Measurements from ENCODE around the gene NPLOC4.

Gene NPLOC4

GRCh38 chr17:81641825-81642489, 5.0 kb upstream of the NPLOC4 start:
- ChIA-PET CTCF (no interaction called here), POLR2A (no interaction called here)
- no peak for DNase-seq (ENCODE audit: extremely low spot score)
- TF ChIP-seq CTCF (IDR thresholded peaks at IDR 0.05; ENCODE audit: control extremely low read depth, extremely low read depth, low read depth, missing control alignments): no peak

GRCh38 chr17:81640011-81640410, 3.1 kb upstream of the NPLOC4 start:
- POLR2A ChIA-PET: interaction anchor here (0.7 kb wide), 1 partner anchor 8 kb away, joined by 6 read pairs; no protein-coding TSS in a partner anchor
- no peak for TF ChIP-seq CTCF (IDR thresholded peaks at IDR 0.05; ENCODE audit: control extremely low read depth, extremely low read depth, low read depth, missing control alignments)
- CTCF ChIA-PET: no interaction called here
- no peak for DNase-seq (ENCODE audit: extremely low spot score)

- CTCF ChIA-PET: interaction anchor here (1.1 kb wide), 1 partner anchor 13 kb away, joined by 3 read pairs; no protein-coding TSS in a partner anchor
- no peak for TF ChIP-seq CTCF (IDR thresholded peaks at IDR 0.05; ENCODE audit: control extremely low read depth, extremely low read depth, low read depth, missing control alignments)
Observed at GRCh38 chr17:81638683-81639082, 1.8 kb upstream of the NPLOC4 start.

GRCh38 chr17:81635973-81636504, 873 bp downstream of the NPLOC4 start:
- no peak for TF ChIP-seq CTCF (IDR thresholded peaks at IDR 0.05; ENCODE audit: control extremely low read depth, extremely low read depth, low read depth, missing control alignments)
- no peak for DNase-seq (ENCODE audit: extremely low spot score)
- CTCF ChIA-PET: interaction anchor here (1.9 kb wide), 1 partner anchor 34 kb away, joined by 4 read pairs; no protein-coding TSS in a partner anchor
- POLR2A ChIA-PET: interaction anchor here (0.7 kb wide), 2 partner anchors 17 to 19 kb away, joined by 3 to 5 read pairs; no protein-coding TSS in a partner anchor

More at GRCh38 chr17:81638683-81639082, 1.8 kb upstream of the NPLOC4 start:
- POLR2A ChIA-PET: no interaction called here
- no peak for DNase-seq (ENCODE audit: extremely low spot score)

GRCh38 chr17:81635431-81635830, 1.5 kb downstream of the NPLOC4 start:
- POLR2A ChIA-PET: interaction anchor here (0.7 kb wide), 2 partner anchors 16 to 20 kb away, joined by 3 to 5 read pairs; no protein-coding TSS in a partner anchor
- TF ChIP-seq CTCF (IDR thresholded peaks at IDR 0.05; ENCODE audit: control extremely low read depth, extremely low read depth, low read depth, missing control alignments): no peak
- CTCF ChIA-PET: interaction anchor here (1.9 kb wide), 1 partner anchor 34 kb away, joined by 4 read pairs; no protein-coding TSS in a partner anchor
- DNase-seq (ENCODE audit: extremely low spot score): no peak

- TF ChIP-seq CTCF (IDR thresholded peaks at IDR 0.05; ENCODE audit: control extremely low read depth, extremely low read depth, low read depth, missing control alignments): no peak
- DNase-seq (ENCODE audit: extremely low spot score): no peak
- POLR2A ChIA-PET: interaction anchor here (0.6 kb wide), 2 partner anchors 9 to 238 kb away, joined by 3 to 6 read pairs; no protein-coding TSS in a partner anchor
- CTCF ChIA-PET: interaction anchor here (0.5 to 1.9 kb wide), 2 partner anchors 30 to 88 kb away, joined by 3 to 8 read pairs; no protein-coding TSS in a partner anchor
Observed at GRCh38 chr17:81631482-81631881, 5.4 kb downstream of the NPLOC4 start.
